Breast epithelium (tissue), 4 donors: ENCODE measurements around the gene TBRG4. TPM values are rescaled to one million over a fixed set of nuclear protein-coding genes. Genes with fewer than 3 reads are reported as not detected.

Experiments used
- DNase-seq, 2 donors: peaks; one replicate each; pipeline ENCODE4 v3.0.0-alpha.2; 2019; ENCODE audit warnings: low spot score in 2 of 2
- H3K27ac ChIP-seq, 2 donors: fragments of 200-600 bp; sonication (generic) in 1 of 2; one replicate each; pipeline ENCODE4 v1.5.1; 2016 to 2019; ENCODE audit warnings: mild to moderate bottlenecking in 1 of 2
- H3K27me3 ChIP-seq, 2 donors: fragments of 200-600 bp; sonication (generic) in 1 of 2; one replicate each; pipeline versions ENCODE4 v1.5.1 to v1.6.0; 2017 to 2019; ENCODE audit warnings: control low read depth in 1 of 2, mild to moderate bottlenecking in 1 of 2
- H3K36me3 ChIP-seq: fragments of 200-600 bp; one replicate; pipeline ENCODE4 v1.5.1; 2019
- H3K4me1 ChIP-seq, 2 donors: fragments of 200-600 bp; sonication (generic); one replicate each; pipeline ENCODE4 v1.5.1; 2016 to 2019; ENCODE audit warnings: control low read depth in 1 of 2
- H3K4me3 ChIP-seq, 3 donors: fragments of 200-600 bp; sonication (generic); 1 replicate in 2 of 3; 2 replicates in 1 of 3; pipeline ENCODE4 v1.5.1; 2016 to 2019; ENCODE audit warnings: mild to moderate bottlenecking in 3 of 3, moderate library complexity in 2 of 3
- H3K9me3 ChIP-seq, 2 donors: fragments of 200-600 bp; sonication (generic) in 1 of 2; one replicate each; pipeline ENCODE4 v1.5.1; 2016 to 2019; ENCODE audit warnings: control low read depth in 1 of 2
- POLR2A ChIP-seq: fragments of 450-650 bp; IDR thresholded peaks from one replicate; pipeline ENCODE4 v1.6.1; 2016; ENCODE audit warnings: antibody characterized with exemption, mild to moderate bottlenecking, moderate library complexity
- POLR2AphosphoS5 ChIP-seq, 3 donors: sonication (generic); formaldehyde crosslinking; IDR thresholded peaks; one replicate each; pipeline ENCODE4 v1.6.1; 2017; ENCODE audit warnings: antibody characterized with exemption in 3 of 3
- intact Hi-C: fragments of 100-400 bp; cut with DNase I; formaldehyde crosslinking; loops from one replicate; pipeline ENCODE4 v1.15.1; 2023; ENCODE audit warnings: low total_unique reads
- total RNA-seq, 3 donors: library from RNA; depleted of rRNA; stranded (reverse); fragments of >200 nt; gene quantifications; one replicate each; pipeline ENCODE4 v1.1.0, GENCODE V29; 2016
- TF ChIP-seq, protein P1 (sequence below), 3 donors: fragments of 450-650 bp; IDR thresholded peaks; one replicate each; pipeline ENCODE4 v1.5.1; 2016 to 2017; ENCODE audit warnings: antibody characterized with exemption in 3 of 3, mild to moderate bottlenecking in 3 of 3, moderate library complexity in 3 of 3

Gene TBRG4
- total RNA-seq, 3 donors from 2014 or later: 37.9 to 63.8 (median 62.3) TPM

DNA sequence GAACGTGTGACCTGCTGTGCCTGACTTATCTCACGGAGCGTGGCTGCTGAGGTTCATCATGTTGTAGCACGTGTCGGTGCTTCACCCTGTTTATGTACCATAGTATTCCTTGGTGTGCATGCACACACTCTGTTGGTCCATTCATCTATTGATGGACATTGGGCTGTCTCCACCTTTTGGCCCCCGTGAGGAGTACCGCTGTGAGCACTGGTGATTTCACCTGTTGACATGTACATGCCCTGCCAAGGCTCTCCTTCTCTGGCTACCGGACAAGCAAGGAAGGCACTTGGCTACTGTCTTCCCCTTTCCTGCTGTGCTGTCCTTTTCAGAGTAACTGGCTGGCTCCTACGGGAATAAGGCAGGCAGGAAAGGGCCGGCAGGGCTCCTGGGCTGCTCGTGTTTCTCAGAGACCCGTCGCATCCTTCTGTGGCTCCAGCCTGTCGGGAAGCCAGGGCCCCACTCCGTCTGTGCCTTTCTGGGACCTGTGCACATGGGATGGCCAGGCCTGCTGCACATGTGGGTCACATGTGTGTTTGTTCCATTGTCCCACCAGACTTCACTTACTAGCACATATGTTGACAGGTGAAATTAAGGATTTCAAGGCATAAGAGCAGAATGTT is 17.8 kb upstream of the TBRG4 start:
- no peaks in the 10 kb centered on the region for H3K36me3 ChIP-seq
- TF ChIP-seq POLR2AphosphoS5 (IDR thresholded peaks at IDR 0.05) (no peak), POLR2A (no peak)
- TF ChIP-seq, protein P1, sequence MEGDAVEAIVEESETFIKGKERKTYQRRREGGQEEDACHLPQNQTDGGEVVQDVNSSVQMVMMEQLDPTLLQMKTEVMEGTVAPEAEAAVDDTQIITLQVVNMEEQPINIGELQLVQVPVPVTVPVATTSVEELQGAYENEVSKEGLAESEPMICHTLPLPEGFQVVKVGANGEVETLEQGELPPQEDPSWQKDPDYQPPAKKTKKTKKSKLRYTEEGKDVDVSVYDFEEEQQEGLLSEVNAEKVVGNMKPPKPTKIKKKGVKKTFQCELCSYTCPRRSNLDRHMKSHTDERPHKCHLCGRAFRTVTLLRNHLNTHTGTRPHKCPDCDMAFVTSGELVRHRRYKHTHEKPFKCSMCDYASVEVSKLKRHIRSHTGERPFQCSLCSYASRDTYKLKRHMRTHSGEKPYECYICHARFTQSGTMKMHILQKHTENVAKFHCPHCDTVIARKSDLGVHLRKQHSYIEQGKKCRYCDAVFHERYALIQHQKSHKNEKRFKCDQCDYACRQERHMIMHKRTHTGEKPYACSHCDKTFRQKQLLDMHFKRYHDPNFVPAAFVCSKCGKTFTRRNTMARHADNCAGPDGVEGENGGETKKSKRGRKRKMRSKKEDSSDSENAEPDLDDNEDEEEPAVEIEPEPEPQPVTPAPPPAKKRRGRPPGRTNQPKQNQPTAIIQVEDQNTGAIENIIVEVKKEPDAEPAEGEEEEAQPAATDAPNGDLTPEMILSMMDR (IDR thresholded peaks at IDR 0.05): no peak
- no peak overlapping the region for H3K4me3 ChIP-seq
- H3K4me1 ChIP-seq: no peaks in the 10 kb centered on the region
- DNase-seq: no peak
- no peak overlapping the region for H3K27ac ChIP-seq
- intact Hi-C loops: no loop called here
- peaks cover 0 to 5% of the 10 kb centered on the region in 2 donors for H3K27me3 ChIP-seq
- H3K9me3 ChIP-seq: no peaks in the 10 kb centered on the region

DNA sequence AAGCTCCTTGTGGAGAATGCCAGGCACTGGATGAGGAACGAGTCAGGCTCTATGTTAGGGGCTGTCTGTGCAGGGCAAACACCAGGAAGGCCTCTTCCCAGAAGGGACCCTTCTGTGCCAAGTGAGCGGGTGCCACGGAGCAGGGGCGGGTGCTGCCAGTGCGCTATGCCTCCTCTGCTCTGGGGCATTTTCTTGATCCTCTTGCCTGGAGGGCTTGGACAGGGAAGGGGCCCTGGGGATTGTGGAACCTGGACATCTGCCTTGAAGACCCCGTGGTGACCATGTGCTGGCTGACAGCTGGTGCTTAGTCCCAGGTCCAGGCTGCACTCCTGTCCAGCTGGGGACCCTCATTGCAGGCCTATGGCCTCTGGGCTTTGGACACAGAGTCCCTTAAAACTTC is 15.4 kb upstream of the TBRG4 start:
- no peak for DNase-seq
- Histone ChIP-seq H3K9me3 (no peaks in the 10 kb centered on the region), H3K4me1 (no peaks in the 10 kb centered on the region), H3K4me3 (no peak overlapping the region), H3K27me3 (peaks cover 0 to 3% of the 10 kb centered on the region in 2 donors), H3K27ac (no peak overlapping the region), H3K36me3 (no peaks in the 10 kb centered on the region)
- intact Hi-C loops: no loop called here
- TF ChIP-seq, protein P1 (IDR thresholded peaks at IDR 0.05): no peak
- TF ChIP-seq POLR2AphosphoS5 (IDR thresholded peaks at IDR 0.05) (no peak), POLR2A (no peak)

DNA sequence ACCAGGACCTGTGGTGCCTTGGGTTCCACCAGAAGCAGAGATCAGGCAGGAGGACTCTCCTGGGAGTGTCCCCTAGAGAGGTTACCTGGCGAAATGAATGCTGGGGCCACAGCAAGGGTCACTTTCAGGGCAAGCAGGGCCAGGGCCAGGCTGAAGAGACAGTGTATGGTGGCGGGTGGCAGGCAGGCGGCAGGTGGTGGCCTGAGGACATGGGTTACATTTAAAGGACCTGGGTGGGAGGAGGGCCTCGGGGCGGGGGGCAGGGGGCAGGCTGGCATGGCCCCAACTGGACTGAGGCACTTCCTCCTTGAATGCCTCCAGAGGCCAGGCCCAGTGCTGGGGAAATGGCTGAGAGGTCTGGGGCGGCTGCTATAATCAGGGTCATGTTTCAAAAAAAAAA is 14.7 kb upstream of the TBRG4 start:
- no peak for DNase-seq
- intact Hi-C loops: no loop called here
- Histone ChIP-seq H3K4me3 (no peak overlapping the region), H3K4me1 (no peaks in the 10 kb centered on the region), H3K9me3 (no peaks in the 10 kb centered on the region), H3K27ac (no peak overlapping the region), H3K27me3 (no peaks in the 10 kb centered on the region), H3K36me3 (no peaks in the 10 kb centered on the region)
- TF ChIP-seq, protein P1 (IDR thresholded peaks at IDR 0.05): no peak
- TF ChIP-seq POLR2A: no peak
- no peak for TF ChIP-seq POLR2AphosphoS5 (IDR thresholded peaks at IDR 0.05)

DNA sequence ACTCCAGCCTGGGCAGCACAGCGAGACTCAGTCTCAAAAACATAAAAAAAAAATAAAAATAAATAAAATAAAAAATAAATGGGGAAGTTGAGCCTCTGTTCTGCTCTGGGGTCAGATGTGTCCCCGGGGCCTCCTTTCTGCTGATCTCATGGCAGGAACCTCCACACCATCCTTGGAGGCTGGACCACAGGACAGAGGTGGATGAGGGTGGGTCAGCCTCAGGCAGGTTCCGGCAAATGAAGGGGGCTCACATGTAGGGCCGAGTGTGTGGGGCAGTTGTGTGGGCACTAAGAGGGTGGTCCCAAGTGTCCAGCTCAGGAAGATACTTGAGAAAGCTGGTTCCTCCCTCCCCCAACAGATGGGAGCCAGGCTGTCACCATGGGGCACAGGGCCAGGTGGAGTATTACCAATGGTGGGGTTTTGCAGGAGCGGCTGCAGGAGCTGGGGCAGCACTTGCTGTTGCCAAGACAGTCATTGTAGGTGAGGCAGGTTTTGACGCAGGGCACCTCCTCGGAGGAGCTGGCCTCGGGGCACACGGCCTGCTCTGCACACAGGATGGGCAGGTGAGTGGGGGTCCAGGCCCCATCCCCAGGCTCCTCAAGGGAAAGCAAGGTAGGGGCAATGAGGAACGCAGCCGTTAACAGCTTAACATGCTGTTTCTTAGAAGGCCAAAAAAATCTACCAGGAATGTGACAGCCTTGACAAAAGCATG is 13.9 kb upstream of the TBRG4 start:
- TF ChIP-seq POLR2A: no peak
- no peak for TF ChIP-seq POLR2AphosphoS5 (IDR thresholded peaks at IDR 0.05)
- TF ChIP-seq, protein P1 (IDR thresholded peaks at IDR 0.05): no peak
- no peak for DNase-seq
- Histone ChIP-seq H3K36me3 (no peaks in the 10 kb centered on the region), H3K27me3 (no peaks in the 10 kb centered on the region), H3K9me3 (no peaks in the 10 kb centered on the region), H3K4me1 (no peaks in the 10 kb centered on the region), H3K27ac (no peak overlapping the region), H3K4me3 (no peak overlapping the region)
- intact Hi-C loops: no loop called here

DNA sequence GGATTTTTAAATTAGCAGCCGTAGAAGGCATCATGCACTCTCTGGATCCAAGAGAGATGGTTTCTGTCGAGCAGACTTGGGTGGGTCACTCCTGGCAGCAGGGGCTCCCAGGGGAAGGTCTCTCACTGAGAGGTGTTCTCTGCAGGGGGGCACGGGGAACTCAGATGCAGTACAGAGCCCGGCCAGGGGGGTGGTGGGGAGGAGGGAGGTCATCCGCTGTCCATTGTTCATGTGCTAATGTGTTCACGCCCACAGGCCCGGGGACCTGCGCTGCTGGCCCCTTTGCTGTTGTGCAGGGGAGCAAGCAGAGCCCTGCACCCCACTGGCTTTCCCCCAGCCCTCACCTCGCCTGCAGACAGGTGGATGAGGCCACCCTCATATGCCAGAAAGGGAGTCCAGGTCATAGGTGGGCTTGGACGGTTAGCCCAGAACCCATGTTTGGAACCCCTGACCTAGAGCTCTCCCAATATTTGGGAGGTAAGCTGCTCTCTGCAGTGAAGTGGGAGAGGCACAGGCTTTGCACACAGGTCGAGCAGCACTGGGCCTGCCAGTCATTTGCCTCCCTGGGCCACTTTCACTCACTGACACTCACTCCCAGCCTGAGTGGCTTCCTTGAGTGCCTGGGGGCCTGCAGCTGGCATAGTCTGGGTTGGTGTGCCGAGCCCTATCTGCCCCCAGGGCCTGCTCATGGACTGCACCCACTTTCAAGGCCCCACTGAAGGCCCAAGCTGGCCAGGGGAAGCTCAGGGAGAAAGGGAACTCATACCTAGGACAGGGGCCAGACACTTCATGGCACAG is 12.6 kb upstream of the TBRG4 start:
- DNase-seq: no peak
- Histone ChIP-seq H3K36me3 (no peaks in the 10 kb centered on the region), H3K27ac (no peak overlapping the region), H3K9me3 (no peaks in the 10 kb centered on the region), H3K4me1 (no peaks in the 10 kb centered on the region), H3K27me3 (no peaks in the 10 kb centered on the region), H3K4me3 (no peak overlapping the region)
- intact Hi-C loops: no loop called here
- TF ChIP-seq POLR2AphosphoS5 (IDR thresholded peaks at IDR 0.05) (no peak), POLR2A (no peak)
- TF ChIP-seq, protein P1 (IDR thresholded peaks at IDR 0.05): no peak
